ENCODE data around the gene SSTR3. TPM values are rescaled to one million over a fixed set of nuclear protein-coding genes. Genes with fewer than 3 reads are reported as not detected.

The SSTR3 gene
- total RNA-seq, 1 experiment from 2014 or later = not detected

DNA sequence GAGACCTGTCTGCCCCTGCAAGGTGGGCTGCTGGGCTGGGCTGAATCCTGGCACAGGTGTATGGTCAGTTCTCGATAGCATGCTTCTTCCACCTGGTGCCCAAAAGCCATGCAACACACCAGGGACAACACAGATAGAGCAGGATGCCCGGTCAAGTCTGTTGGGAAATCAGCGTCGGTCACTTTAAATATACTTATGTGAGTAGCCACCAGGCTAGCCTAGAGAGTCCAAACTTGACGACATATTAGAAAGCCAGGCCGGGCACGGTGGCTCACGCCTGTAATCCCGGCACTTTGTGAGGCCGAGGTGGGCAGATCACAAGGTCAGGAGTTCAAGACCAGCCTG is 33.2 kb downstream of the SSTR3 start:
- no peak for DNase-seq (ENCODE audit: low spot score)
- ChIA-PET CTCF (no interaction called here), POLR2A (ENCODE audit: low non-redundant PET) (no interaction called here)
- no peak overlapping the region for H3K27ac ChIP-seq (ENCODE audit: low read depth, low read length, poor library complexity, severe bottlenecking)
- no peaks in the 10 kb centered on the region for H3K27me3 ChIP-seq (replicated peaks; ENCODE audit: insufficient read depth, low read depth, low read length, poor library complexity)
- H3K9me3 ChIP-seq (ENCODE audit: low read depth, low read length, poor library complexity, severe bottlenecking) = no peaks in the 10 kb centered on the region
- H3K36me3 ChIP-seq (ENCODE audit: insufficient read depth, low read length, poor library complexity, severe bottlenecking) = no peaks in the 10 kb centered on the region
- no peaks in the 10 kb centered on the region for H3K4me1 ChIP-seq (ENCODE audit: insufficient read depth, low read length, poor library complexity, severe bottlenecking)
- intact Hi-C loops (cut with micrococcal nuclease; ENCODE audit: unreplicated experiment) = no loop called here
- no peak for TF ChIP-seq EZH2 (IDR thresholded peaks at IDR 0.05; ENCODE audit: borderline replicate concordance, low read depth, low read length, poor library complexity, severe bottlenecking)
- no peak for TF ChIP-seq CTCF (conservative IDR thresholded peaks at IDR 0.05; ENCODE audit: low read depth, low read length)
- BruUV-seq (replicated peaks) = no TSS peak
- no peak overlapping the region for H3K4me3 ChIP-seq (ENCODE audit: low read depth, low read length, poor library complexity, severe bottlenecking)

DNA sequence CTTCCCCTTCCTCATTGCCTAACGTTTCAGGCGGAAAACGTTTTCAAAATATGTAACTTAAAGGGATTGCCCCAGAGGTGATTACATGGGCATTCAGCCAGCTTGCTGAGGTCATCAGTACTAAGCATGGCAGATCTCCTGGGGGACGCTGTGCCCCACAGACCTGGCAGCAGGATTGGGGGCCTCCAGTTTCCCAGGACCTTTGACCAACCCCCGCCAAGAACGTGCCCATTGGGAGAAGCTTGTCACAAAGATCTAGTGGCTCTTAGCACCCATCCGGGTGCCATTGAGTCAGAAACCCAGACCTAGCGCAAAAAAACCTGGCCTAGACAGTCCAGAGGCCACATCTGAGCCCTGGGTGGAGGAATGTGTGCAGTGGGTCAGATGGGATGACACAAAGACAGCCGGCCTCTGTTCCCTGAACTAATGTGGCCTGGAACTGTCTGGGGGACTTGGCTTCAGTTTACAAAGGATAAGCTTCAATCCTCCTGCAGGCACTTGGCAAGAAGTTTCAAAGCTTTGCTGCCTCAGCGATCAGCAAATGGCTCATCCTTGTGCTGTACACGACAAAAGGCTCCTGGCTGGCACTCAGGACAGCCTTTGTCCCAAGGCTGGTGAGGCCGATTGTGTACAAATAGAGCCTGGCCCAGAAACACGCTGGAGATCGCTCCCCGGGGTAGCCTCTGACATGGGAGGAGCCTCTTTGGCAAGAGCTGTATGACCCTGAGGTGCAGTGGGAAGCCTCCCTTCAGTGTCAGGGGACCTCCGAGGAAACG is 33.7 kb downstream of the SSTR3 start:
- no peaks in the 10 kb centered on the region for H3K4me1 ChIP-seq (ENCODE audit: insufficient read depth, low read length, poor library complexity, severe bottlenecking)
- no peaks in the 10 kb centered on the region for H3K36me3 ChIP-seq (ENCODE audit: insufficient read depth, low read length, poor library complexity, severe bottlenecking)
- intact Hi-C loops (cut with micrococcal nuclease; ENCODE audit: unreplicated experiment) = no loop called here
- H3K27ac ChIP-seq (ENCODE audit: low read depth, low read length, poor library complexity, severe bottlenecking) = no peak overlapping the region
- TF ChIP-seq EZH2 (IDR thresholded peaks at IDR 0.05; ENCODE audit: borderline replicate concordance, low read depth, low read length, poor library complexity, severe bottlenecking) = no peak
- no peak for TF ChIP-seq CTCF (conservative IDR thresholded peaks at IDR 0.05; ENCODE audit: low read depth, low read length)
- CTCF ChIA-PET = no interaction called here
- DNase-seq (ENCODE audit: low spot score) = no peak
- no peaks in the 10 kb centered on the region for H3K9me3 ChIP-seq (ENCODE audit: low read depth, low read length, poor library complexity, severe bottlenecking)
- H3K27me3 ChIP-seq (replicated peaks; ENCODE audit: insufficient read depth, low read depth, low read length, poor library complexity) = no peaks in the 10 kb centered on the region
- H3K4me3 ChIP-seq (ENCODE audit: low read depth, low read length, poor library complexity, severe bottlenecking) = no peak overlapping the region
- POLR2A ChIA-PET (ENCODE audit: low non-redundant PET) = no interaction called here
- BruUV-seq (replicated peaks) = no TSS peak

GRCh38 chr22:37177755-37178154 is 34.5 kb downstream of the SSTR3 start:
- H3K4me3 ChIP-seq (ENCODE audit: low read depth, low read length, poor library complexity, severe bottlenecking) = no peak overlapping the region
- no peaks in the 10 kb centered on the region for H3K9me3 ChIP-seq (ENCODE audit: low read depth, low read length, poor library complexity, severe bottlenecking)
- H3K27ac ChIP-seq (ENCODE audit: low read depth, low read length, poor library complexity, severe bottlenecking) = no peak overlapping the region
- H3K27me3 ChIP-seq (replicated peaks; ENCODE audit: insufficient read depth, low read depth, low read length, poor library complexity) = no peaks in the 10 kb centered on the region
- no peaks in the 10 kb centered on the region for H3K4me1 ChIP-seq (ENCODE audit: insufficient read depth, low read length, poor library complexity, severe bottlenecking)
- ChIA-PET CTCF (no interaction called here), POLR2A (ENCODE audit: low non-redundant PET) (no interaction called here)
- H3K36me3 ChIP-seq (ENCODE audit: insufficient read depth, low read length, poor library complexity, severe bottlenecking) = no peaks in the 10 kb centered on the region
- no peak for DNase-seq (ENCODE audit: low spot score)
- BruUV-seq (replicated peaks) = no TSS peak
- intact Hi-C loops (cut with micrococcal nuclease; ENCODE audit: unreplicated experiment) = no loop called here
- no peak for TF ChIP-seq CTCF (conservative IDR thresholded peaks at IDR 0.05; ENCODE audit: low read depth, low read length)
- no peak for TF ChIP-seq EZH2 (IDR thresholded peaks at IDR 0.05; ENCODE audit: borderline replicate concordance, low read depth, low read length, poor library complexity, severe bottlenecking)
